Transverse colon (tissue), 4 donors: Measurements from ENCODE around the gene RXFP2. TPM values are rescaled to one million over a fixed set of nuclear protein-coding genes. Genes with fewer than 3 reads are reported as not detected.

Experiments
- DNase-seq: peaks from one replicate; pipeline ENCODE4 v3.0.0-alpha.2; 2019
- H3K27ac ChIP-seq, 4 donors: fragments of 200-600 bp; sonication (generic); 2 replicates each; pipeline ENCODE4 v1.5.1; 2016 to 2018; ENCODE audit warnings: inconsistent platforms in 4 of 4
- H3K27me3 ChIP-seq: fragments of 200-600 bp; sonication (generic); 2 replicates; pipeline ENCODE4 v1.5.1; 2017; ENCODE audit warnings: inconsistent platforms
- H3K36me3 ChIP-seq, 4 donors: fragments of 200-600 bp; sonication (generic); 2 replicates each; pipeline ENCODE4 v1.5.1; 2017 to 2019; ENCODE audit warnings: inconsistent platforms in 4 of 4
- H3K4me1 ChIP-seq, 4 donors: fragments of 200-600 bp; sonication (generic); 2 replicates each; pipeline ENCODE4 v1.5.1; 2017 to 2020; ENCODE audit warnings: inconsistent platforms in 4 of 4
- H3K4me3 ChIP-seq, 4 donors: fragments of 200-600 bp; sonication (generic); 1 replicate in 1 of 4; 2 replicates in 3 of 4; pipeline versions ENCODE4 v1.5.1 to v1.6.1; 2017 to 2019; ENCODE audit warnings: inconsistent platforms in 4 of 4
- H3K9me3 ChIP-seq, 2 donors: fragments of 200-600 bp; sonication (generic); 2 replicates each; pipeline ENCODE4 v1.5.1; 2017 to 2019; ENCODE audit warnings: inconsistent platforms in 2 of 2
- CTCF ChIP-seq, 5 experiments: fragments of 200-600 bp in 3 of 5; fragments of 450-650 bp in 2 of 5; sonication (generic) in 3 of 5; IDR thresholded peaks; 1 replicate in 2 of 5; 2 replicates in 3 of 5; pipeline ENCODE4 v1.5.1; 2016 to 2017; ENCODE audit warnings: antibody characterized with exemption in 5 of 5, inconsistent platforms in 3 of 5, mild to moderate bottlenecking in 2 of 5, moderate library complexity in 1 of 5
- EP300 ChIP-seq: sonication (generic); formaldehyde crosslinking; IDR thresholded peaks from one replicate; pipeline ENCODE4 v1.6.1; 2017; ENCODE audit warnings: antibody characterized with exemption, low read depth
- POLR2A ChIP-seq: fragments of 450-650 bp; IDR thresholded peaks from one replicate; pipeline ENCODE4 v1.6.1; 2016; ENCODE audit warnings: antibody characterized with exemption, mild to moderate bottlenecking, moderate library complexity
- POLR2AphosphoS5 ChIP-seq, 3 donors: sonication (generic); formaldehyde crosslinking; IDR thresholded peaks; one replicate each; pipeline ENCODE4 v1.6.1; 2016; ENCODE audit warnings: antibody characterized with exemption in 3 of 3
- WGBS, 2 donors: methylation state at CpG; one replicate each; pipeline ENCODE4 v1.1.5; 2018; ENCODE audit warnings: low coverage in 1 of 2; 5-methylcytosine and 5-hydroxymethylcytosine counted together
- in situ Hi-C, 4 donors: fragments of 200-750 bp; cut with MboI; loops; one replicate each; pipeline versions ENCODE4 v1.15.0 to v1.15.1; 2017; ENCODE audit warnings: low sequenced_read_pairs in 3 of 4, low pct_ligation_motif_present in 1 of 4, low pct_unique_long_range_greater_than_20kb in 1 of 4
- intact Hi-C: fragments of 100-400 bp; cut with DNase I; formaldehyde crosslinking; loops from one replicate; pipeline ENCODE4 v1.15.1; 2023; ENCODE audit warnings: low total_unique reads
- total RNA-seq, 4 donors: library from RNA; depleted of rRNA; stranded (reverse); fragments of >200 nt; gene quantifications; one replicate each; pipeline ENCODE4 v1.1.0, GENCODE V29; 2016

RXFP2 gene
- total RNA-seq, 4 donors from 2014 or later: not detected

- Histone ChIP-seq H3K27me3 (no peaks in the 10 kb centered on the region), H3K4me3 (no peak overlapping the region), H3K4me1 (no peaks in the 10 kb centered on the region), H3K36me3 (no peaks in the 10 kb centered on the region), H3K9me3 (no peaks in the 10 kb centered on the region), H3K27ac (no peak overlapping the region)
- in situ Hi-C loops: no loop called here
- DNase-seq: no peak
- 80 to 86% methylated on average over 1 to 5 of the region's 5 CpGs for WGBS, 2 donors
- intact Hi-C loops: no loop called here
- TF ChIP-seq EP300: no peak
- no peak for TF ChIP-seq POLR2A
These were observed 34.9 kb downstream of the RXFP2 start for GRCh38 chr13:31774186-31774750.

GRCh38 chr13:31775148-31775547, 35.8 kb downstream of the RXFP2 start:
- in situ Hi-C loops: no loop called here
- Histone ChIP-seq H3K4me1 (no peaks in the 10 kb centered on the region), H3K9me3 (no peaks in the 10 kb centered on the region)

GRCh38 chr13:31775686-31776085, 36.4 kb downstream of the RXFP2 start:
- Histone ChIP-seq H3K4me1 (no peaks in the 10 kb centered on the region), H3K27me3 (no peaks in the 10 kb centered on the region), H3K4me3 (no peak overlapping the region), H3K36me3 (no peaks in the 10 kb centered on the region), H3K27ac (no peak overlapping the region), H3K9me3 (no peaks in the 10 kb centered on the region)
- 57 to 69% methylated on average over 1 to 3 of the region's 3 CpGs for WGBS, 2 donors
- intact Hi-C loops: no loop called here
- in situ Hi-C loops: no loop called here
- no peak for TF ChIP-seq POLR2A
- no peak for TF ChIP-seq POLR2AphosphoS5 (IDR thresholded peaks at IDR 0.05)
- TF ChIP-seq EP300: no peak
- TF ChIP-seq CTCF (IDR thresholded peaks at IDR 0.05): no peak
- no peak for DNase-seq

More at GRCh38 chr13:31775148-31775547, 35.8 kb downstream of the RXFP2 start:
- Histone ChIP-seq H3K27ac (no peak overlapping the region), H3K4me3 (no peak overlapping the region), H3K36me3 (no peaks in the 10 kb centered on the region), H3K27me3 (no peaks in the 10 kb centered on the region)
- intact Hi-C loops: no loop called here
- no peak for TF ChIP-seq POLR2A
- TF ChIP-seq POLR2AphosphoS5 (IDR thresholded peaks at IDR 0.05): no peak
- TF ChIP-seq EP300: no peak
- no peak for TF ChIP-seq CTCF (IDR thresholded peaks at IDR 0.05)
- DNase-seq: no peak
- 95% methylated on average over 2 of the region's 2 CpGs for WGBS, 2 donors

- Histone ChIP-seq H3K27ac (no peak overlapping the region), H3K4me1 (no peaks in the 10 kb centered on the region), H3K4me3 (no peak overlapping the region), H3K9me3 (no peaks in the 10 kb centered on the region), H3K27me3 (no peaks in the 10 kb centered on the region), H3K36me3 (no peaks in the 10 kb centered on the region)
- DNase-seq: no peak
- intact Hi-C loops: no loop called here
- no peak for TF ChIP-seq EP300
- TF ChIP-seq POLR2A: no peak
- no peak for TF ChIP-seq CTCF (IDR thresholded peaks at IDR 0.05)
- no peak for TF ChIP-seq POLR2AphosphoS5 (IDR thresholded peaks at IDR 0.05)
- 38 to 51% methylated on average over 4 of the region's 4 CpGs for WGBS, 2 donors
- in situ Hi-C loops: no loop called here
These were observed 41.7 kb downstream of the RXFP2 start for GRCh38 chr13:31781064-31781463.

- Histone ChIP-seq H3K36me3 (no peaks in the 10 kb centered on the region), H3K27me3 (no peaks in the 10 kb centered on the region), H3K9me3 (no peaks in the 10 kb centered on the region), H3K4me3 (no peak overlapping the region), H3K27ac (no peak overlapping the region), H3K4me1 (no peaks in the 10 kb centered on the region)
- in situ Hi-C loops: no loop called here
- DNase-seq: no peak
- intact Hi-C loops: no loop called here
- TF ChIP-seq EP300 (no peak), POLR2A (no peak), POLR2AphosphoS5 (IDR thresholded peaks at IDR 0.05) (no peak), CTCF (IDR thresholded peaks at IDR 0.05) (no peak)
- WGBS, 2 donors: 65 to 77% methylated on average over 7 of the region's 7 CpGs
These were observed 46.7 kb downstream of the RXFP2 start for GRCh38 chr13:31786011-31786410.
